Lower leg skin (tissue), 3 donors: Measurements from ENCODE around the gene GCNT2.

Experiments
- CTCF ChIP-seq, 3 donors: fragments of 450-650 bp; IDR thresholded peaks; one replicate each; pipeline ENCODE4 v1.5.1; 2016; ENCODE audit warnings: antibody characterized with exemption in 3 of 3, mild to moderate bottlenecking in 3 of 3, moderate library complexity in 2 of 3
- POLR2A ChIP-seq, 2 donors: fragments of 450-650 bp; IDR thresholded peaks; one replicate each; pipeline ENCODE4 v1.6.1; 2016 to 2017; ENCODE audit warnings: antibody characterized with exemption in 2 of 2, mild to moderate bottlenecking in 1 of 2, moderate library complexity in 1 of 2

GRCh38 chr6:10478187-10479040 lies 42.7 kb upstream of the GCNT2 start:
- TF ChIP-seq CTCF (IDR thresholded peaks at IDR 0.05) (no peak), POLR2A (IDR thresholded peaks at IDR 0.05) (no peak)
